ENCODE results near the gene ZNF692.
A peak's percentile ranks its signal among the peaks of the same experiment; 100 is the strongest.

ZNF692 gene

GRCh38 chr1:248837781-248838356 is 21.0 kb downstream of the ZNF692 start, which contains the start of gene ZNF672:
Gene ZNF672, plus strand, starts transcription at chr1:248838224. Its CDS starts 9,051 bp downstream, at chr1:248847275.
- H3K36me3 ChIP-seq (ENCODE audit: control insufficient read depth, low read length) = peaks cover 14% of the 10 kb centered on the region
- no peaks in the 10 kb centered on the region for H3K9me3 ChIP-seq (ENCODE audit: control insufficient read depth, insufficient read depth, low read length)
- peaks cover 30% of the 10 kb centered on the region for H3K4me1 ChIP-seq (ENCODE audit: control insufficient read depth, low read length)
- peaks cover 2% of the 10 kb centered on the region; the same call in 1 of the 2 replicates for H3F3A ChIP-seq (ENCODE audit: control insufficient read depth, insufficient read depth)
- no peaks in the 10 kb centered on the region for H3K9me2 ChIP-seq (replicated peaks; ENCODE audit: control insufficient read depth, low read length)
- peak within 1 kb of the TSS; percentile 94 for H3K4me2 ChIP-seq (ENCODE audit: low read length)
- peak within 1 kb of the TSS; percentile 98 for H3K4me3 ChIP-seq (ENCODE audit: low read length)
- H3K27ac ChIP-seq (ENCODE audit: low read depth, low read length) = peak within 1 kb of the TSS; percentile 72
- H3K27me3 ChIP-seq (ENCODE audit: control insufficient read depth, low read length) = 0 out of 2 replicates have a peak, but pooled peaks cover 4% of the 10 kb centered on the region
- H3K79me2 ChIP-seq (ENCODE audit: control insufficient read depth, low read length) = peaks cover 43% of the 10 kb centered on the region
- H4K20me1 ChIP-seq (ENCODE audit: control insufficient read depth, insufficient read depth, low read depth, low read length) = peaks cover 4% of the 10 kb centered on the region; the same call in 1 of the 2 replicates
- no peak for TF ChIP-seq CTCF (IDR thresholded peaks at IDR 0.05; ENCODE audit: low read depth, low read length, poor library complexity, severe bottlenecking)
- TF ChIP-seq EZH2phosphoT487 (IDR thresholded peaks at IDR 0.05; ENCODE audit: borderline replicate concordance, low read length) = no peak

- 0 out of 2 replicates have a peak, but pooled peaks cover 4% of the 10 kb centered on the region for H3K27me3 ChIP-seq (ENCODE audit: control insufficient read depth, low read length)
- peaks cover 3% of the 10 kb centered on the region; the same call in 1 of the 2 replicates for H4K20me1 ChIP-seq (ENCODE audit: control insufficient read depth, insufficient read depth, low read depth, low read length)
- no peaks in the 10 kb centered on the region for H3K9me2 ChIP-seq (replicated peaks; ENCODE audit: control insufficient read depth, low read length)
- H3K4me3 ChIP-seq (ENCODE audit: low read length) = peak overlapping the region; percentile 98
- peaks cover 11% of the 10 kb centered on the region for H3K36me3 ChIP-seq (ENCODE audit: control insufficient read depth, low read length)
- no peaks in the 10 kb centered on the region for H3K9me3 ChIP-seq (ENCODE audit: control insufficient read depth, insufficient read depth, low read length)
- peak overlapping the region; percentile 46 for H3K27ac ChIP-seq (ENCODE audit: low read depth, low read length)
- peaks cover 30% of the 10 kb centered on the region for H3K4me1 ChIP-seq (ENCODE audit: control insufficient read depth, low read length)
- peaks cover 2% of the 10 kb centered on the region; the same call in 1 of the 2 replicates for H3F3A ChIP-seq (ENCODE audit: control insufficient read depth, insufficient read depth)
- no peak for TF ChIP-seq CTCF (IDR thresholded peaks at IDR 0.05; ENCODE audit: low read depth, low read length, poor library complexity, severe bottlenecking)
- TF ChIP-seq EZH2phosphoT487 (IDR thresholded peaks at IDR 0.05; ENCODE audit: borderline replicate concordance, low read length) = no peak
- H3K79me2 ChIP-seq (ENCODE audit: control insufficient read depth, low read length) = peaks cover 40% of the 10 kb centered on the region
- peak overlapping the region; percentile 94 for H3K4me2 ChIP-seq (ENCODE audit: low read length)
These were observed 21.7 kb downstream of the ZNF692 start for GRCh38 chr1:248837045-248837780.

GRCh38 chr1:248834343-248834940 is 24.4 kb downstream of the ZNF692 start:
- peaks cover 25% of the 10 kb centered on the region for H3K4me1 ChIP-seq (ENCODE audit: control insufficient read depth, low read length)
- H4K20me1 ChIP-seq (ENCODE audit: control insufficient read depth, insufficient read depth, low read depth, low read length) = no peaks in the 10 kb centered on the region
- H3K36me3 ChIP-seq (ENCODE audit: control insufficient read depth, low read length) = peaks cover 6% of the 10 kb centered on the region
- H3K4me2 ChIP-seq (ENCODE audit: low read length) = no peak overlapping the region
- 0 out of 2 replicates have a peak, but pooled peaks cover 4% of the 10 kb centered on the region for H3K27me3 ChIP-seq (ENCODE audit: control insufficient read depth, low read length)
- peaks cover 2% of the 10 kb centered on the region; the same call in 1 of the 2 replicates for H3F3A ChIP-seq (ENCODE audit: control insufficient read depth, insufficient read depth)
- TF ChIP-seq EZH2phosphoT487 (IDR thresholded peaks at IDR 0.05; ENCODE audit: borderline replicate concordance, low read length) (no peak), CTCF (IDR thresholded peaks at IDR 0.05; ENCODE audit: low read depth, low read length, poor library complexity, severe bottlenecking) (no peak)
- no peak overlapping the region for H3K4me3 ChIP-seq (ENCODE audit: low read length)
- no peaks in the 10 kb centered on the region for H3K9me2 ChIP-seq (replicated peaks; ENCODE audit: control insufficient read depth, low read length)
- H3K79me2 ChIP-seq (ENCODE audit: control insufficient read depth, low read length) = peaks cover 12% of the 10 kb centered on the region
- H3K27ac ChIP-seq (ENCODE audit: low read depth, low read length) = no peak overlapping the region
- H3K9me3 ChIP-seq (ENCODE audit: control insufficient read depth, insufficient read depth, low read length) = no peaks in the 10 kb centered on the region

Measured in DOHH2 (cell line).